ENCODE measurements around the gene APOA5.

APOA5 gene

GRCh38 chr11:116797816-116798215 lies 6.1 kb upstream of the APOA5 start:
- Histone ChIP-seq H3K4me3 (no peak overlapping the region), H3K4me1 (no peaks in the 10 kb centered on the region), H3K27me3 (peaks cover 0 to 13% of the 10 kb centered on the region in 2 donors), H3K9me3 (no peaks in the 10 kb centered on the region), H3K36me3 (no peaks in the 10 kb centered on the region), H3K27ac (no peak overlapping the region)
- no peak for DNase-seq
- intact Hi-C loops (cut with DNase I; ENCODE audit: low total_unique reads), result no loop called here
- TF ChIP-seq, protein P1, sequence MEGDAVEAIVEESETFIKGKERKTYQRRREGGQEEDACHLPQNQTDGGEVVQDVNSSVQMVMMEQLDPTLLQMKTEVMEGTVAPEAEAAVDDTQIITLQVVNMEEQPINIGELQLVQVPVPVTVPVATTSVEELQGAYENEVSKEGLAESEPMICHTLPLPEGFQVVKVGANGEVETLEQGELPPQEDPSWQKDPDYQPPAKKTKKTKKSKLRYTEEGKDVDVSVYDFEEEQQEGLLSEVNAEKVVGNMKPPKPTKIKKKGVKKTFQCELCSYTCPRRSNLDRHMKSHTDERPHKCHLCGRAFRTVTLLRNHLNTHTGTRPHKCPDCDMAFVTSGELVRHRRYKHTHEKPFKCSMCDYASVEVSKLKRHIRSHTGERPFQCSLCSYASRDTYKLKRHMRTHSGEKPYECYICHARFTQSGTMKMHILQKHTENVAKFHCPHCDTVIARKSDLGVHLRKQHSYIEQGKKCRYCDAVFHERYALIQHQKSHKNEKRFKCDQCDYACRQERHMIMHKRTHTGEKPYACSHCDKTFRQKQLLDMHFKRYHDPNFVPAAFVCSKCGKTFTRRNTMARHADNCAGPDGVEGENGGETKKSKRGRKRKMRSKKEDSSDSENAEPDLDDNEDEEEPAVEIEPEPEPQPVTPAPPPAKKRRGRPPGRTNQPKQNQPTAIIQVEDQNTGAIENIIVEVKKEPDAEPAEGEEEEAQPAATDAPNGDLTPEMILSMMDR (IDR thresholded peaks at IDR 0.05), result no peak

DNA sequence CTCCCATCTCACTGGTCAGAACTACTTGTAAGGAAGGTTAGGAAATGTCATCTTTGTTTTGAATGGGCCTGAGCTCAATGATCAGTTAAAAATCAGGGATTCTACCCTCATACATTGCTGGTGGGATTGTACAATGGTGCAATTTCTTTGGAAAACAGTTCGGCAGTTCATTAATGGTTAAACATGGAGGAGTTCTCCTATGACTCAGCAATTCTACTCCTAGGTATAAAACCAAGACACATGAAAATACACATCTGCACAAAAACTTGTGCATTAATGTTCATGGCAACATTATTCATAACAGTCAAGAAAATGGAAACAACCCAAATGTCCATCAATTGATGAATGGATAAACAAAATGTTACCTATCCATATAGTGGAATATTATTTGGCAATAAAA lies 4.9 kb upstream of the APOA5 start:
- peaks cover 0 to 1% (median under 1%) of the 10 kb centered on the region in 4 donors for H3K4me1 ChIP-seq
- DNase-seq, result no peak
- intact Hi-C loops (cut with DNase I; ENCODE audit: low total_unique reads), result no loop called here

DNA sequence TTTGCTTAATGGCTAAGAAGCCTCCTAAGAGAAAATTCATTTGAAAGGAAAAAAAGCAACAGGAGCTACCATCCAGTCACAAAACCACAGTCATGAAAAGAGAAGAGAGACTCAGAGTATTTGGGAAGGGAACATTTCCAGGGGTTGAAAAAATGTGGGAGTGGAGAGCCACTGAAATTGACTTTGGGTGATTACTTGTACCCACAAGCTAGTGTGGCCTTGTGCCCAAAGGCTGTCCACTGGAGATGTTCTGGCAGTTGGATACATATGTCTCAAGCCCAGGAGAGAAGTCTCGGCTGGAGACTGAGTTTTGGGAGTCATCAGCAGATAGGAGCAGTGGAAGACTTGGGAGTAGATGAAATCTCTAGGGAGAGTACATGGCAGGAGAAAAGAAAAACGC lies 3.2 kb upstream of the APOA5 start:
- no peak overlapping the region for H3K27ac ChIP-seq
- intact Hi-C loops (cut with DNase I; ENCODE audit: low total_unique reads), result loop anchor here (5.0 kb wide), 2 partner anchors 42 to 312 kb away; partner anchors contain the start of gene APOA1
- no peaks in the 10 kb centered on the region for H3K9me3 ChIP-seq

More for the DNA sequence above, 4.9 kb upstream of the APOA5 start:
- H3K4me3 ChIP-seq, result no peak overlapping the region
- TF ChIP-seq, protein P1 (IDR thresholded peaks at IDR 0.05), result no peak
- no peaks in the 10 kb centered on the region for H3K36me3 ChIP-seq
- H3K27me3 ChIP-seq, result peaks cover 0 to 5% of the 10 kb centered on the region in 2 donors
- H3K27ac ChIP-seq, result no peak overlapping the region
- no peaks in the 10 kb centered on the region for H3K9me3 ChIP-seq

GRCh38 chr11:116793772-116794097 lies 2.1 kb upstream of the APOA5 start:
- Histone ChIP-seq H3K4me1 (peaks cover 0 to 10% (median 5%) of the 10 kb centered on the region in 4 donors), H3K27ac (no peak overlapping the region), H3K27me3 (peaks cover 0 to 3% of the 10 kb centered on the region in 2 donors), H3K9me3 (no peaks in the 10 kb centered on the region), H3K36me3 (no peaks in the 10 kb centered on the region), H3K4me3 (no peak overlapping the region)
- TF ChIP-seq, protein P1 (IDR thresholded peaks at IDR 0.05), result no peak
- intact Hi-C loops (cut with DNase I; ENCODE audit: low total_unique reads), result loop anchor here (5.0 kb wide), 2 partner anchors 44 to 314 kb away; partner anchors contain the start of gene APOA1
- no peak for DNase-seq

More for the DNA sequence above, 3.2 kb upstream of the APOA5 start:
- TF ChIP-seq, protein P1 (IDR thresholded peaks at IDR 0.05), result no peak
- peaks cover 0 to 3% of the 10 kb centered on the region in 2 donors for H3K27me3 ChIP-seq
- no peaks in the 10 kb centered on the region for H3K36me3 ChIP-seq
- H3K4me3 ChIP-seq, result no peak overlapping the region
- no peak for DNase-seq
- H3K4me1 ChIP-seq, result peaks cover 0 to 8% (median 4%) of the 10 kb centered on the region in 4 donors

- intact Hi-C loops (cut with DNase I; ENCODE audit: low total_unique reads), result loop anchor here (5.0 kb wide), 2 partner anchors 44 to 314 kb away; partner anchors contain the start of gene APOA1
- Histone ChIP-seq H3K4me1 (peaks cover 0 to 16% (median 10%) of the 10 kb centered on the region in 4 donors), H3K27me3 (peaks cover 0 to 3% of the 10 kb centered on the region in 2 donors), H3K9me3 (no peaks in the 10 kb centered on the region), H3K27ac (no peak overlapping the region), H3K4me3 (no peak overlapping the region), H3K36me3 (no peaks in the 10 kb centered on the region)
- TF ChIP-seq, protein P1 (IDR thresholded peaks at IDR 0.05), result no peak
- no peak for DNase-seq
Measured at GRCh38 chr11:116792869-116793771, 1.4 kb upstream of the APOA5 start.

Data from tibial artery (tissue), 4 donors.